GM19455 (cell line): Measurements from ENCODE around the gene FOXJ1.
"Not testable (repeated sequence)": the region's sequence is repeated elsewhere in the genome, so short reads cannot be mapped to it uniquely, and the experiment has no call there.

Experiments
- ATAC-seq: cut with Tn5 transposase; IDR thresholded peaks from one replicate; pipeline ENCODE4 v1.9.1; 2021; ENCODE audit not compliant: unreplicated experiment

Gene FOXJ1, protein sequence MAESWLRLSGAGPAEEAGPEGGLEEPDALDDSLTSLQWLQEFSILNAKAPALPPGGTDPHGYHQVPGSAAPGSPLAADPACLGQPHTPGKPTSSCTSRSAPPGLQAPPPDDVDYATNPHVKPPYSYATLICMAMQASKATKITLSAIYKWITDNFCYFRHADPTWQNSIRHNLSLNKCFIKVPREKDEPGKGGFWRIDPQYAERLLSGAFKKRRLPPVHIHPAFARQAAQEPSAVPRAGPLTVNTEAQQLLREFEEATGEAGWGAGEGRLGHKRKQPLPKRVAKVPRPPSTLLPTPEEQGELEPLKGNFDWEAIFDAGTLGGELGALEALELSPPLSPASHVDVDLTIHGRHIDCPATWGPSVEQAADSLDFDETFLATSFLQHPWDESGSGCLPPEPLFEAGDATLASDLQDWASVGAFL

GRCh38 chr17:76141212-76142038, at the start of gene FOXJ1:
Gene FOXJ1, minus strand, starts transcription at chr17:76141245. Its CDS starts 850 bp downstream, at chr17:76140395.
- ATAC-seq = no peak

GRCh38 chr17:76189741-76190140, 48.7 kb upstream of the FOXJ1 start:
- no peak for ATAC-seq

GRCh38 chr17:76189247-76189646, 48.2 kb upstream of the FOXJ1 start:
- no peak for ATAC-seq

- no peak for ATAC-seq
These were observed 47.4 kb upstream of the FOXJ1 start for GRCh38 chr17:76188213-76189016.

- ATAC-seq = not testable (repeated sequence)
These were observed 45.7 kb upstream of the FOXJ1 start for GRCh38 chr17:76186774-76187173.

- ATAC-seq = no peak
These were observed 43.2 kb upstream of the FOXJ1 start for GRCh38 chr17:76184290-76184689.

GRCh38 chr17:76182016-76182764, 41.1 kb upstream of the FOXJ1 start:
- no peak for ATAC-seq

DNA sequence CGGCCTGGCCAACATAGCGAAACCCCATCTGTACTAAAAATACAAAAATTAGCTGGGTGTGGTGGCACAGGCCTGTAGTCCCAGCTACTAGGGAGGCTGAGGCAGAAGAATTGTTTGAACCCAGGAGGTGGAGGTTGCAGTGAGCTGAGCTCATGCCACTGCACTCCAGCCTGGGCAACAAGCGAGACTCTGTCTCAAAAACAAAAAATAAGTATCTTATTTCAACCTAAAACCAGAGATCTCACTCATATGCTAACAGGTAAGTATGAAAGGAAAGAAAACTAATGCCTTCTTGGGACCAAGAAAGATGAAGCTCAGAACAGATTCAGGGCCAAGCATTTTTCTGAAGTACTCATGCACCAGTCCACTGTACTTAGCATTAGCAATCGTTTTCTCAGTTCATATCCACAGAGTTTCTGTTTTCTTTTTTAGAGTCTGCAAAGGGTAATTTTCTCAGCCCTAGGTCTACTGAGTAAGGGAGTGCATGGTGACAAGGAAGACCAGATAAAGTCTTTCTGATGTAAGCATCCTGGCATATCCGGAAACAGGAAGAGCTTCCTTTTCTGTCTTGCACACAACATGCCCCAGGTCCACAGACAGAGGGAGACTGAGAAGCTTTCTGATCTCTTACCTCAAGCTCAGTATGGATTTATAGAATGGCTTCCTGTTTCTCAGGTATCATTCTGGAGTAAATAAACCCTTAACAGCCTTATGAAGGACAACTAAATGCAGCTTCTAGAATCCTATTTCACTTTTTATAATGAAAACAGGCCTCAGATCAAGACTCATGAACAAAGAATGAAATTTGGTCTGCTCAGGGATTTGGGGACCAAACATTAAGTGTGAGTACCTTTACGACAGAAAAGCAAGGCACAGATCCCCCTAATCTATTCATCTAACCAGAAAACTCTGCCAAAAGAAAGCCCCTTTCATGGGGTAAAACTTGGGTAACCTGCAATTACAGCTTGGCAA, 38.7 kb upstream of the FOXJ1 start:
- no peak for ATAC-seq

DNA sequence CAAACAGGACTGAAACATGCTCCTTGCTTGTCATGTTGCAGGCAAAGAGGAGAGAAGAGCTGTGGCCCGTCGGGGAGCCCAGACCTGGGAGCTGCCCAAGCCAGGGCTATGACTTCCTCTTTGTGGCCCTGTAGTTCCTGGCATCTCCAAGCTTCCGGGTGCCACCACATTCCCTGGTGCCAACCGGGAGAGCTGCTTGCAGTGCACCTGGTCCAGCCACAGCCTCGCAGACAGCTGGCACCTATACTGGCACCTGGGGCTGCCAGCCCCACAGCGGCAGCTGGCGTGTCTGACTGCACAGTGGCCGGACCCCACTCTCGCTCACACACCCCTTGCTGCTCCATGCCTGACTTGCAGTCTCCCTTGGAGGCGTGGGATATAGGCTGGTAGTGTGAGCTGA, 37.1 kb upstream of the FOXJ1 start:
- no peak for ATAC-seq

DNA sequence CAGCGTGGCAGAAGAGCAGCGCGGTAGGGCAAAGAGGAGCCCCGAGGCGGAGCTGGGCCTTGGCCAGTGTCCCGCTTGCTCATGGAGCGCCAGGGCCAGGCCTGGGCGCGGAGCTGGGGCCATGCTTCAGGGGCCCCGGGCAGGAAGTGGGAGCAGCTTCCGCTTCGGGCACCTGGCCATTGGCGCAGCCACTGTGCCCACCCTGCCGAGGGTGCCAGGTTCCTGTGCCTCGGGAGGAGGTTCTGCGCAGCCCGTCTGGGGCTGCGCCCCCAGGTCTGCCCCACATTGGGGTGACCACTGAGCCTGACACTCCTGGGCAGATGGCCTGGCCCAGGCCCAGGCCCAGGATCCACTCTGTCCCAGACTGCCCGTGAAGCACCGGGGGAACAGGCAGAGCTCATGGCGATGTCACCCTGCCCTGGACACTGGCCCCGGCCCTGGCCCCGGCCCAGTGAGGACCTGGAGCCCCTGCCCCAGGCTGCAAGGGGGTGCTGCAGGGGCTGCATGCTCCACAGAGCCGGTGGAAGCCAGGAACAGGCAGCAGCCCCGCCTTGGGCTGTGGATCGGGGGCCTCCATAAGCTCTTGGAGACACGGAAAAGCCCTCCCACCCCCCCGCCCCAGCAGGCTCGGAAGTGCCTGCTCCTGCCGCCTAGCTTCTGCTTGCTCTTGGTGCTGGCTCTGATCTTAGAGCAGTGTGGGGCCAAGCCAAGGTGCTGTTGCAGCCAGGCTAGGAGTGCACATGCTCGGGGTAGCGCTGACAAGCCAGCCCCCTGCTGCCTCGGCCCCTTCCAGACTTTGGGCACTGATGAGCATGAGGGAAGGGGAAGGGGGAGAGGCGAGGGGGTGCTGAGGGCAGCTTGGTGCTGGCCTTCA, 35.9 kb upstream of the FOXJ1 start:
- ATAC-seq = no peak

DNA sequence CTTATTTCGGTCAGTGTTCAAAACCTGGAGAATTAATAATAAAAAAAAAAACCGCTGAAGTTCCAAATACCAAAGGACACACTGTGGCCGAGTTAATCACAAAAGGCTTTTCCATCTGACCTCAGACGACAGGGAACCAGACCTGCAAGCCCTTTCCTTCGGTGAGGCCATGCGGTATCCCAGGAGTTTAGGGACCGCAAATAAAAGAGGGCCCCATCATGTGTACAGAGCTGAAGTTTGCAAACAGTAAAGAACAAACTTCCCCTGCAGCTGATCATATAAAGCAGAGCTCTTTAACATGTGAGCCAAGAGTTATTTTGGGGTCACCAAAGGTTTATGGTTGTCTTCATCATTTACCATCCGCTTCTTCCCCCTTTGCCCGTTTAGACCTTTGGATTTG, 33.0 kb upstream of the FOXJ1 start:
- no peak for ATAC-seq

- no peak for ATAC-seq
These were observed 32.4 kb upstream of the FOXJ1 start for GRCh38 chr17:76173474-76173873.

GRCh38 chr17:76171706-76172105, 30.7 kb upstream of the FOXJ1 start:
- no peak for ATAC-seq

GRCh38 chr17:76170114-76170513, 29.1 kb upstream of the FOXJ1 start:
- no peak for ATAC-seq

DNA sequence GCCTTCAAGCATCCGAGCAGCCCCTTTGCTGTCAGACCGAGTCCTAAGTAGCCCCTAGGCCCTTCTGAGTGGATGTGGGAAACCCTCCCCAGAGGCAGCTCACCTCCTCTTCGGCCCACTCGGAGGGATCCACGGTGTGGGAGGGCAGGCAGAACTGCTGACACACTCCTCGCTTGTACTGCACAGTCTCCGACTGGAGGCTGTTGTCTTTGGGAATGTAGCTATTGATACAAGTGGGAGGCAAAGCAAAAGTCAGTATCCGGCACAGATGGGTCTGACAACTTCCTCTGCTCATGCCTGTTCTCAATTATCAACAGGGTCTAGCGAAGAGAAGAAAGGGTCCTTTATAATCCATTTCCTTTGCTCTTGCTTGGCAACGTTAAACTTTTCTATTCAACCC, 25.9 kb upstream of the FOXJ1 start:
- no peak for ATAC-seq

DNA sequence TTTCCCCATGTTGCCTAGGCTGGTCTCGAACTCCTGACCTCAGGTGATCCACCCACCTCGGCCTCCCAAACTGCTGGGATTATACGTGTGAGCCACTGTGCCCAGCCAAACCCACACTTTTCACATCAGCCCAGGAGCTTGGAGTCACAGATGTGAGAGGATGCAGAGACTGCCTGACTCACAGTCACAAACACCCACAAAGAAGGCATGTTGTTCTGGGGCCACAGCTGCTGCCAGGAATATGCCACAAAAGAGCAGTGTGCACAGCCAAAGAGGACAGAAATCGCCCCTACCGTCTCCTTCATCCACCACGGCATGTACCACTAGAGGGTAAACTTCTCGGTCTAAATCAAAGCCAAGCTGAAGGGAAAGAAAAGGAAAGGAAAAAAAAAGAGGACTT, 25.1 kb upstream of the FOXJ1 start:
- ATAC-seq = no peak

DNA sequence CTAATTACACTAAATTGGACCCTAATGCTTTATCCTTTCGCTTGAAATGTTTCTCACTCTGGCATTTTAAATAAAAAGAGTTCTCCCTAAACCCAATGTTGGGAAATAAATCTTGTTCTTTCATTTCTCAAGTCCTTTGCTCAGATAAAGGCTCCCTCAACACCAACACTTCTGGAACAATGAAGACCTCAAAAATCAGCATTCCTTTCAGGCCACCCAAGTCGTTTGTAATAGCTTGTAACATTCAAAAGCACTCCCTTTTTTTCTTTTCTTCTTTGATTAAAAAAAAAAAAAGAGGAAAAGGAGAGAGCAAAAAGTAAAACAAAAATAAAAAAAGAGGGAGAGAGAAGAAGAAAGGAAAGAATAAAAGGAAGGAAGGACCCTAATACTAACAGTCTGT, 23.3 kb upstream of the FOXJ1 start:
- no peak for ATAC-seq

DNA sequence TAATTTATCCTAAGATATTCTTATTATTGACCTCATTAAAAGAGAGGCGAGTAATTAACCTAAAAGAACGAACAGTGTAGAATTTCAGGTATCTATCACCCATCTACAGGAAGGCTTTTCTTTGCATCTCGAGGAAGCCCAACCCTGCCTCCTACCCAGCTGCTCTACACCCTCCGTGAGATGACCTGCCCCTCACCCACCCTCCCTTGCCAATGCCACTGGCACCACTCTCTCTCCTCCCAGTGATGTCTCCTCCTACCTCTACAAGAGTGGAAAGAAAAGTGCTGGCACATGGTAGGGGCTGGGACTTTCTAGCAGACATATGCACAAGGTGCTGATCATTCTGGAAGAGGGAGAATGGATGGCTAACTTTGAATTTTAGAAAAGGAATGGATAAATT, 22.9 kb upstream of the FOXJ1 start:
- ATAC-seq = no peak
